WTC11 (cell line): ENCODE measurements around the gene ICAM1. TPM values are rescaled to one million over a fixed set of nuclear protein-coding genes. Genes with fewer than 3 reads are reported as not detected.

Experiments
- ATAC-seq: fragments of 200-7000 bp; cut with Tn5 transposase; 2 replicates; pipeline ENCODE4 v1.10.0; 2021; ENCODE audit warnings: mild to moderate bottlenecking, moderate library complexity
- CTCF ChIA-PET: fragments of 300-600 bp; sonication (Branson Sonifier 250); formaldehyde crosslinking; loops from one replicate; lab custom pipeline; 2021; ENCODE audit warnings: antibody characterized with exemption; lab: Charles Lee
- POLR2A ChIA-PET: fragments of 350-600 bp; sonication (Branson Sonifier 250); formaldehyde crosslinking; loops from one replicate; lab custom pipeline; 2021; ENCODE audit warnings: antibody characterized with exemption; lab: Charles Lee
- DNase-seq: peaks from one replicate; pipeline ENCODE4 v3.0.0; 2021; ENCODE audit warnings: low spot score
- H3K27ac Mint-ChIP-seq: 2 replicates; pipeline ENCODE4 v1.8.0; 2021; ENCODE audit warnings: mixed read lengths
- H3K27me3 Mint-ChIP-seq: 2 replicates; pipeline ENCODE4 v1.8.0; 2021; ENCODE audit warnings: low read depth, mild to moderate bottlenecking, moderate library complexity, mixed read lengths
- H3K36me3 Mint-ChIP-seq: 2 replicates; pipeline ENCODE4 v1.8.0; 2021; ENCODE audit warnings: mixed read lengths
- H3K4me1 Mint-ChIP-seq: 2 replicates; pipeline ENCODE4 v1.8.0; 2022; ENCODE audit warnings: mixed read lengths
- H3K4me3 Mint-ChIP-seq: 2 replicates; pipeline ENCODE4 v1.8.0; 2021; ENCODE audit warnings: mild to moderate bottlenecking, moderate library complexity, mixed read lengths
- H3K9me3 Mint-ChIP-seq: 2 replicates; pipeline ENCODE4 v1.8.0; 2021; ENCODE audit warnings: mixed read lengths
- CBFB ChIP-seq: sonication (generic); formaldehyde crosslinking; IDR thresholded peaks from 2 replicates; pipeline ENCODE4 v1.8.1; 2022; ENCODE audit warnings: mild to moderate bottlenecking, low read depth, missing genetic modification reagents
- ELF4 ChIP-seq: sonication (generic); formaldehyde crosslinking; IDR thresholded peaks from 2 replicates; pipeline ENCODE4 v1.8.1; 2022; ENCODE audit warnings: low read depth, mild to moderate bottlenecking, moderate library complexity, missing genetic modification reagents
- ESRRA ChIP-seq: sonication (generic); formaldehyde crosslinking; IDR thresholded peaks from 2 replicates; pipeline ENCODE4 v1.8.1; 2022; ENCODE audit warnings: mild to moderate bottlenecking, missing genetic modification reagents, borderline replicate concordance
- GABPB1 ChIP-seq: sonication (generic); formaldehyde crosslinking; IDR thresholded peaks from 2 replicates; pipeline ENCODE4 v1.8.1; 2023; ENCODE audit warnings: mild to moderate bottlenecking, missing genetic modification reagents
- GTF2I ChIP-seq: fragments of 250-450 bp; sonication (Bioruptor Pico); conservative IDR thresholded peaks from 2 replicates; pipeline ENCODE4 v1.4.0; 2021; ENCODE audit warnings: mild to moderate bottlenecking
- OVOL2 ChIP-seq: fragments of 250-450 bp; sonication (Bioruptor Pico); IDR thresholded peaks from 2 replicates; pipeline ENCODE4 v1.9.0; 2021; ENCODE audit warnings: mild to moderate bottlenecking, borderline replicate concordance
- PRRX2 ChIP-seq: fragments of 250-450 bp; sonication (Bioruptor Pico); IDR thresholded peaks from 2 replicates; pipeline ENCODE4 v1.8.0; 2021; ENCODE audit warnings: mild to moderate bottlenecking
- RORB ChIP-seq: fragments of 250-450 bp; sonication (Bioruptor Pico); IDR thresholded peaks from 2 replicates; pipeline ENCODE4 v1.9.0; 2021; ENCODE audit warnings: mild to moderate bottlenecking
- SMAD4 ChIP-seq: sonication (generic); formaldehyde crosslinking; IDR thresholded peaks from 2 replicates; pipeline ENCODE4 v1.8.0; 2022; ENCODE audit warnings: mild to moderate bottlenecking, missing genetic modification reagents
- SOX15 ChIP-seq: fragments of 250-450 bp; sonication (Bioruptor Pico); IDR thresholded peaks from 2 replicates; pipeline ENCODE4 v1.9.0; 2021; ENCODE audit warnings: mild to moderate bottlenecking
- SP1 ChIP-seq: sonication (generic); formaldehyde crosslinking; conservative IDR thresholded peaks from 2 replicates; pipeline ENCODE4 v1.8.1; 2022; ENCODE audit warnings: missing genetic modification reagents
- TEAD1 ChIP-seq: sonication (generic); formaldehyde crosslinking; IDR thresholded peaks from 2 replicates; pipeline ENCODE4 v1.8.0; 2022; ENCODE audit warnings: mild to moderate bottlenecking, missing genetic modification reagents
- ZNF121 ChIP-seq: sonication (generic); formaldehyde crosslinking; IDR thresholded peaks from 2 replicates; pipeline ENCODE4 v1.8.0; 2023; ENCODE audit warnings: missing genetic modification reagents
- ZNF219 ChIP-seq: sonication (generic); formaldehyde crosslinking; IDR thresholded peaks from 2 replicates; pipeline ENCODE4 v1.8.0; 2023; ENCODE audit warnings: missing genetic modification reagents, mild to moderate bottlenecking, borderline replicate concordance
- ZNF423 ChIP-seq: fragments of 250-450 bp; sonication (Bioruptor Pico); IDR thresholded peaks from 2 replicates; pipeline ENCODE4 v2.1.2; 2022; ENCODE audit warnings: mild to moderate bottlenecking, moderate library complexity
- total RNA-seq: library from RNA; stranded (reverse); gene quantifications from 3 replicates; pipeline ENCODE4 v1.2.3, GENCODE V29; 2021
- TF ChIP-seq, protein P1 (sequence below): fragments of 250-450 bp; sonication (Bioruptor Pico); conservative IDR thresholded peaks from 2 replicates; pipeline ENCODE4 v1.9.0; 2021; ENCODE audit warnings: mild to moderate bottlenecking
- TF ChIP-seq, protein P2 (sequence below): sonication (generic); formaldehyde crosslinking; IDR thresholded peaks from 2 replicates; pipeline ENCODE4 v1.8.0; 2022; ENCODE audit warnings: mild to moderate bottlenecking, missing genetic modification reagents
- TF ChIP-seq, protein P3 (sequence below): fragments of 250-450 bp; sonication (Bioruptor Pico); IDR thresholded peaks from 2 replicates; pipeline ENCODE4 v1.9.0; 2021; ENCODE audit warnings: mild to moderate bottlenecking
- TF ChIP-seq, protein P4 (sequence below): sonication (generic); formaldehyde crosslinking; IDR thresholded peaks from 2 replicates; pipeline ENCODE4 v1.8.1; 2023; ENCODE audit warnings: mild to moderate bottlenecking, missing genetic modification reagents, moderate library complexity
- TF ChIP-seq, protein P5 (sequence below): fragments of 250-450 bp; sonication (Bioruptor Pico); IDR thresholded peaks from 2 replicates; pipeline ENCODE4 v2.1.2; 2022; ENCODE audit warnings: mild to moderate bottlenecking, moderate library complexity
- TF ChIP-seq, protein P6 (sequence below): fragments of 250-450 bp; sonication (Bioruptor Pico); IDR thresholded peaks from 2 replicates; pipeline ENCODE4 v1.9.0; 2021; ENCODE audit warnings: mild to moderate bottlenecking
- TF ChIP-seq, protein P7 (sequence below): sonication (generic); formaldehyde crosslinking; IDR thresholded peaks from 2 replicates; pipeline ENCODE4 v1.8.1; 2023; ENCODE audit warnings: mild to moderate bottlenecking, missing genetic modification reagents, moderate library complexity

Gene ICAM1
- total RNA-seq, 1 experiment from 2014 or later, result 3.8 TPM

DNA sequence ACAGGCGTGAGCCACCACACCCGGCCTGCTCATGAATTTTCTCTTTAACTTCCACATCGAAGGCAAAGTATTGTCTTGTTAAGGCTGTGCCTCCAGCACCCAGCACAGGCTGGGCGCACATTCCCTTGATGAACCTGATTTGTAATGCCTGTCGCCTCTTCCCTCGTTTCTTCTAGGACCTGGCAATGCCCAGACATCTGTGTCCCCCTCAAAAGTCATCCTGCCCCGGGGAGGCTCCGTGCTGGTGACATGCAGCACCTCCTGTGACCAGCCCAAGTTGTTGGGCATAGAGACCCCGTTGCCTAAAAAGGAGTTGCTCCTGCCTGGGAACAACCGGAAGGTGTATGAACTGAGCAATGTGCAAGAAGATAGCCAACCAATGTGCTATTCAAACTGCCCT, 3.7 kb downstream of the ICAM1 start (continued):
- TF ChIP-seq, protein P1, sequence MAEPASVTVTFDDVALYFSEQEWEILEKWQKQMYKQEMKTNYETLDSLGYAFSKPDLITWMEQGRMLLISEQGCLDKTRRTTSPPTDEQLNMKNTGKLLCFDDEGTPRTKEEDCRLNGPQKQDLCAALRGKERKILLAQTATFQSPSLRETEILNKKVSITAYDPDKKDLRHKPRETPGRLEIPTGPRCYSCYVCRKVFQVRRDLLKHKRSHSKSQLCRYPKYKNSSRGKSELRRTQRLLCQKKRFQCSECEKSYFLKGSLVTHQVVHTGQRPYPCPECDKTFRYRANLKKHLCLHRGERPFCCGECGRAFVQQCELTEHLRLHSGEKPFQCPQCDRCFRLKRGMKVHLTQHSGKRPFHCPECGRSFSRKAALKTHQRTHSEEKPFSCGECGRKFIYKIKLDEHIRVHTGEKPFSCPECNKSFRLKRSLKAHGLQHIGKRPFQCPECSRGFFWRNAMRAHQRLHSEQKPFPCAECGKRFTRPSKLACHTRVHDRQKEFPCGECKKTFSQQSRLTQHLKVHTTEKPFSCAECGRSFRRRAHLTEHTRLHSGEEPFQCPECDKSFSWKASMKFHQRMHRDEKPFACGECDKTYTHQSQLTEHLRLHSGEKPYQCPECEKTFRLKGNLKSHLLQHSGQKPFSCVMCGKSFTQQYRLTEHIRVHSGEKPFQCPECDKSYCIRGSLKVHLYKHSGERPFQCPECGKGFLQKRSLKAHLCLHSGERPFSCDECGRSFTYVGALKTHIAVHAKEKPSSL (CRISPR knock-in tag), result no peak
- TF ChIP-seq GTF2I (CRISPR knock-in tag) (no peak), OVOL2 (CRISPR knock-in tag) (no peak), TEAD1 (CRISPR knock-in tag) (no peak), GABPB1 (CRISPR knock-in tag) (no peak), PRRX2 (CRISPR knock-in tag) (no peak), RORB (CRISPR knock-in tag) (no peak), ESRRA (CRISPR knock-in tag) (no peak)
- TF ChIP-seq, protein P2, sequence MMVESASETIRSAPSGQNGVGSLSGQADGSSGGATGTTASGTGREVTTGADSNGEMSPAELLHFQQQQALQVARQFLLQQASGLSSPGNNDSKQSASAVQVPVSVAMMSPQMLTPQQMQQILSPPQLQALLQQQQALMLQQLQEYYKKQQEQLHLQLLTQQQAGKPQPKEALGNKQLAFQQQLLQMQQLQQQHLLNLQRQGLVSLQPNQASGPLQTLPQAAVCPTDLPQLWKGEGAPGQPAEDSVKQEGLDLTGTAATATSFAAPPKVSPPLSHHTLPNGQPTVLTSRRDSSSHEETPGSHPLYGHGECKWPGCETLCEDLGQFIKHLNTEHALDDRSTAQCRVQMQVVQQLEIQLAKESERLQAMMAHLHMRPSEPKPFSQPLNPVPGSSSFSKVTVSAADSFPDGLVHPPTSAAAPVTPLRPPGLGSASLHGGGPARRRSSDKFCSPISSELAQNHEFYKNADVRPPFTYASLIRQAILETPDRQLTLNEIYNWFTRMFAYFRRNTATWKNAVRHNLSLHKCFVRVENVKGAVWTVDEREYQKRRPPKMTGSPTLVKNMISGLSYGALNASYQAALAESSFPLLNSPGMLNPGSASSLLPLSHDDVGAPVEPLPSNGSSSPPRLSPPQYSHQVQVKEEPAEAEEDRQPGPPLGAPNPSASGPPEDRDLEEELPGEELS (CRISPR knock-in tag), result no peak

DNA sequence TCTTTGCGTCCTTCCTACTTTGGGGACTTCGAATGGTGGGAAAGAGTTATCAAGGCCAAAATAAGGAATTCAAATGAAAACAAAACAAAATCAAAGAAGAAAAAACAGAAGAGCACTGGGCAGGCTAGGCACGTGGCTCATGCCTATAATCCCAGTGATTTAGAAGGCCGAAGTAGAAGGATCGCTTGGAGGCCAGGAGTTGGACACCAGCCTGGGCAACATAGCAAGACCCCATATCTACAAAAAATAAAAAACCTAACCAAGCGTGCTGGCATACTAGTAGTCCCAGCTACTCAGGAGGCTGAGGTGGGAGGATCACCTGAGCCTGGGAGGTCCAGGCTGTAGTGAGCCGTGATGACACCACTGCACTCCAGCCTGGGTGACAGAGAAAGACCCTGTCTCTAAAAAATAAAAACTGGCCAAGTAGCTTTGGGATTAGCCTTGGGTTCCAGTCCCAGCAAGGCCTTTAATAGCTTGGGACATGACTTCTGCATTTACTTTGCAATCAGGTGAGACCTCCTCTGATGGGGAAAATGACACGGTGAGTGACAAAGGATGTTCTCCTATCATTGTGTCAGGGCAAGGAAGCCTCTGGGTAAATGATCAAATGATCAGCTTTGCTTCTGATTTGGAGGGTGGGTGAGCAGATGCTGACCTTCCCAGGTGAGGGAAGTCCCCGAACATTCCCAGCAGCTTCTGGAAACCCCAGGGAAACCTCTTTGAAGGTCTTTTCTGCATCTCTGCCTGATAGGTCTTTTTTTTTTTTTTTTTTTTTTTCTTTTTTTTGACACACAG, 7.1 kb downstream of the ICAM1 start:
- H3K4me1 Mint-ChIP-seq, result no peaks in the 10 kb centered on the region
- H3K27ac Mint-ChIP-seq, result no peak overlapping the region
- H3K9me3 Mint-ChIP-seq, result no peaks in the 10 kb centered on the region
- no peak overlapping the region for H3K4me3 Mint-ChIP-seq
- no peak for TF ChIP-seq SOX15 (CRISPR knock-in tag)
- TF ChIP-seq ELF4 (CRISPR knock-in tag), result no peak
- TF ChIP-seq ZNF219 (CRISPR knock-in tag), result no peak
- TF ChIP-seq, protein P3, sequence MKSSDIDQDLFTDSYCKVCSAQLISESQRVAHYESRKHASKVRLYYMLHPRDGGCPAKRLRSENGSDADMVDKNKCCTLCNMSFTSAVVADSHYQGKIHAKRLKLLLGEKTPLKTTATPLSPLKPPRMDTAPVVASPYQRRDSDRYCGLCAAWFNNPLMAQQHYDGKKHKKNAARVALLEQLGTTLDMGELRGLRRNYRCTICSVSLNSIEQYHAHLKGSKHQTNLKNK (CRISPR knock-in tag), result no peak
- TF ChIP-seq ZNF121 (CRISPR knock-in tag), result 0 out of 2 replicates have a peak, but pooled peaks have one; percentile 50
- TF ChIP-seq CBFB (CRISPR knock-in tag), result no peak
- no peak for TF ChIP-seq SMAD4
- H3K27me3 Mint-ChIP-seq, result peaks cover 7% of the 10 kb centered on the region
- no peaks in the 10 kb centered on the region for H3K36me3 Mint-ChIP-seq
- ATAC-seq (no peak), DNase-seq (no peak)
- CTCF ChIA-PET, result interaction anchor here (0.5 to 4.4 kb wide), 5 partner anchors 7 to 111 kb away, joined by 3 to 29 read pairs (median 4); partner anchors contain the start of gene ICAM1
- POLR2A ChIA-PET, result no interaction called here

DNA sequence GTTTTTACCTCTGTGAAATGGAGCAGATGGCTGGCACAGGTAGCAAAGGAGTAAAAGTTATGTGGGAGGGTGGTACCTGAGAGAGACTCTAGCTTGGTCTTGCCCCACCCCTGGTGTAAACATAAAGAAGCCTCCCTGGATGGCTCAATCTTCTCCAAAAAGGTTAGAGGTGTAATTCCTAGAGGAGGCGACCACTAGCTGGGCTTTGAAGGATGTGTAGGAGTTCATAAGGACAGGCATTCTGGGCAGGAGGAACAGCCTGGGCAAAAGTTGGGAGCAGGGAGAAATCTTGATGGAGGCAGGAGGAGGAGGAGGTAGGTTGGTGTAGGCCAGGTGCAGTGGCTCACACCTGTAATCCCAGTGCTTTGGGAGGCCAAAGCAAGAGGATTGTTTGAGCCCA, 8.0 kb downstream of the ICAM1 start:
- no peak overlapping the region for H3K4me3 Mint-ChIP-seq
- H3K4me1 Mint-ChIP-seq, result no peaks in the 10 kb centered on the region
- TF ChIP-seq, protein P4, sequence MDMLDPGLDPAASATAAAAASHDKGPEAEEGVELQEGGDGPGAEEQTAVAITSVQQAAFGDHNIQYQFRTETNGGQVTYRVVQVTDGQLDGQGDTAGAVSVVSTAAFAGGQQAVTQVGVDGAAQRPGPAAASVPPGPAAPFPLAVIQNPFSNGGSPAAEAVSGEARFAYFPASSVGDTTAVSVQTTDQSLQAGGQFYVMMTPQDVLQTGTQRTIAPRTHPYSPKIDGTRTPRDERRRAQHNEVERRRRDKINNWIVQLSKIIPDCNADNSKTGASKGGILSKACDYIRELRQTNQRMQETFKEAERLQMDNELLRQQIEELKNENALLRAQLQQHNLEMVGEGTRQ (CRISPR knock-in tag), result no peak
- no peak for TF ChIP-seq SOX15 (CRISPR knock-in tag)
- no peak for TF ChIP-seq SP1 (CRISPR knock-in tag)
- TF ChIP-seq, protein P5, sequence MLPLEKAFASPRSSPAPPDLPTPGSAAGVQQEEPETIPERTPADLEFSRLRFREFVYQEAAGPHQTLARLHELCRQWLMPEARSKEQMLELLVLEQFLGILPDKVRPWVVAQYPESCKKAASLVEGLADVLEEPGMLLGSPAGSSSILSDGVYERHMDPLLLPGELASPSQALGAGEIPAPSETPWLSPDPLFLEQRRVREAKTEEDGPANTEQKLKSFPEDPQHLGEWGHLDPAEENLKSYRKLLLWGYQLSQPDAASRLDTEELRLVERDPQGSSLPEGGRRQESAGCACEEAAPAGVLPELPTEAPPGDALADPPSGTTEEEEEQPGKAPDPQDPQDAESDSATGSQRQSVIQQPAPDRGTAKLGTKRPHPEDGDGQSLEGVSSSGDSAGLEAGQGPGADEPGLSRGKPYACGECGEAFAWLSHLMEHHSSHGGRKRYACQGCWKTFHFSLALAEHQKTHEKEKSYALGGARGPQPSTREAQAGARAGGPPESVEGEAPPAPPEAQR (CRISPR knock-in tag), result no peak
- TF ChIP-seq, protein P6, sequence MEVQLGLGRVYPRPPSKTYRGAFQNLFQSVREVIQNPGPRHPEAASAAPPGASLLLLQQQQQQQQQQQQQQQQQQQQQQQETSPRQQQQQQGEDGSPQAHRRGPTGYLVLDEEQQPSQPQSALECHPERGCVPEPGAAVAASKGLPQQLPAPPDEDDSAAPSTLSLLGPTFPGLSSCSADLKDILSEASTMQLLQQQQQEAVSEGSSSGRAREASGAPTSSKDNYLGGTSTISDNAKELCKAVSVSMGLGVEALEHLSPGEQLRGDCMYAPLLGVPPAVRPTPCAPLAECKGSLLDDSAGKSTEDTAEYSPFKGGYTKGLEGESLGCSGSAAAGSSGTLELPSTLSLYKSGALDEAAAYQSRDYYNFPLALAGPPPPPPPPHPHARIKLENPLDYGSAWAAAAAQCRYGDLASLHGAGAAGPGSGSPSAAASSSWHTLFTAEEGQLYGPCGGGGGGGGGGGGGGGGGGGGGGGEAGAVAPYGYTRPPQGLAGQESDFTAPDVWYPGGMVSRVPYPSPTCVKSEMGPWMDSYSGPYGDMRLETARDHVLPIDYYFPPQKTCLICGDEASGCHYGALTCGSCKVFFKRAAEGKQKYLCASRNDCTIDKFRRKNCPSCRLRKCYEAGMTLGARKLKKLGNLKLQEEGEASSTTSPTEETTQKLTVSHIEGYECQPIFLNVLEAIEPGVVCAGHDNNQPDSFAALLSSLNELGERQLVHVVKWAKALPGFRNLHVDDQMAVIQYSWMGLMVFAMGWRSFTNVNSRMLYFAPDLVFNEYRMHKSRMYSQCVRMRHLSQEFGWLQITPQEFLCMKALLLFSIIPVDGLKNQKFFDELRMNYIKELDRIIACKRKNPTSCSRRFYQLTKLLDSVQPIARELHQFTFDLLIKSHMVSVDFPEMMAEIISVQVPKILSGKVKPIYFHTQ, result no peak
- TF ChIP-seq, protein P7, sequence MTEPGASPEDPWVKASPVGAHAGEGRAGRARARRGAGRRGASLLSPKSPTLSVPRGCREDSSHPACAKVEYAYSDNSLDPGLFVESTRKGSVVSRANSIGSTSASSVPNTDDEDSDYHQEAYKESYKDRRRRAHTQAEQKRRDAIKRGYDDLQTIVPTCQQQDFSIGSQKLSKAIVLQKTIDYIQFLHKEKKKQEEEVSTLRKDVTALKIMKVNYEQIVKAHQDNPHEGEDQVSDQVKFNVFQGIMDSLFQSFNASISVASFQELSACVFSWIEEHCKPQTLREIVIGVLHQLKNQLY, result no peak
- TF ChIP-seq GABPB1 (CRISPR knock-in tag), result no peak
- TF ChIP-seq ZNF423, result no peak
- H3K27me3 Mint-ChIP-seq, result peaks cover 7% of the 10 kb centered on the region
- H3K9me3 Mint-ChIP-seq, result no peaks in the 10 kb centered on the region
- DNase-seq (no peak), ATAC-seq (no peak)
- CTCF ChIA-PET, result interaction anchor here (1.2 to 4.4 kb wide), 2 partner anchors 8 to 110 kb away, joined by 4 to 29 read pairs; partner anchors contain the start of gene ICAM1
- POLR2A ChIA-PET, result no interaction called here
- no peak overlapping the region for H3K27ac Mint-ChIP-seq
- H3K36me3 Mint-ChIP-seq, result no peaks in the 10 kb centered on the region
